H1 (cell line): ENCODE measurements around the gene NRN1L. TPM values are rescaled to one million over a fixed set of nuclear protein-coding genes. Genes with fewer than 3 reads are reported as not detected.

Source experiments
- CTCF ChIA-PET: fragments of 300-600 bp; sonication (Branson Sonifier 250); formaldehyde crosslinking; loops from one replicate; lab custom pipeline; 2021; ENCODE audit not compliant: partially characterized antibody; lab: Charles Lee
- POLR2A ChIA-PET: fragments of 300-600 bp; sonication (Branson Sonifier 250); formaldehyde crosslinking; loops from one replicate; lab custom pipeline; 2021; ENCODE audit warnings: inconsistent platforms; ENCODE audit not compliant: partially characterized antibody; lab: Charles Lee
- DNase-seq, 2 experiments: peaks; one replicate each; pipeline versions ENCODE4 v3.0.0 to v3.0.0-alpha.2; 2010 to 2022; ENCODE audit warnings: low spot score in 2 of 2, low read depth in 1 of 2, mixed read lengths in 1 of 2
- FAIRE-seq: peaks from 2 replicates; lab custom pipeline; 2011; peaks lifted over from hg19 to GRCh38; lab: Jason Lieb, UNC
- H2AFZ ChIP-seq: 2 replicates; pipeline ENCODE4 v1.8.1; 2012; ENCODE audit warnings: low read length, inconsistent platforms
- H2AK5ac ChIP-seq: 2 replicates; pipeline ENCODE4 v1.6.1; 2013; ENCODE audit warnings: low read depth, low read length
- H2BK120ac ChIP-seq: replicated peaks from 2 replicates; pipeline ENCODE3; 2013; ENCODE audit warnings: low read depth, low read length, inconsistent platforms
- H2BK12ac ChIP-seq: 2 replicates; pipeline ENCODE4 v1.6.1; 2013; ENCODE audit warnings: low read depth, low read length
- H2BK15ac ChIP-seq: 2 replicates; pipeline ENCODE4 v1.6.1; 2013; ENCODE audit warnings: low read length
- H2BK20ac ChIP-seq: 2 replicates; pipeline ENCODE4 v1.6.1; 2013; ENCODE audit warnings: low read length
- H2BK5ac ChIP-seq: 2 replicates; pipeline ENCODE4 v1.6.1; 2013; ENCODE audit warnings: low read depth, low read length
- H3K14ac ChIP-seq: 2 replicates; pipeline ENCODE4 v1.6.1; 2013; ENCODE audit warnings: inconsistent platforms; ENCODE audit not compliant: insufficient read length
- H3K18ac ChIP-seq: 2 replicates; pipeline ENCODE4 v1.6.1; 2013; ENCODE audit warnings: low read length; ENCODE audit errors: extremely low read depth
- H3K23ac ChIP-seq: 2 replicates; pipeline ENCODE4 v1.6.1; 2013; ENCODE audit warnings: inconsistent platforms; ENCODE audit not compliant: insufficient read length
- H3K23me2 ChIP-seq: 2 replicates; pipeline ENCODE4 v1.6.1; 2013; ENCODE audit warnings: low read depth, low read length
- H3K27ac ChIP-seq: 2 replicates; pipeline ENCODE4 v1.6.1; 2011; ENCODE audit warnings: low read depth, low read length, inconsistent platforms
- H3K27me3 ChIP-seq, 4 experiments: replicated peaks in 1 of 4; 1 replicate in 1 of 4; 2 replicates in 3 of 4; pipeline versions ENCODE4 v1.6.1 to v1.8.1; 2011 to 2013; ENCODE audit warnings: low read length in 3 of 4, mild to moderate bottlenecking in 3 of 4, inconsistent platforms in 2 of 4, mixed read lengths in 2 of 4, moderate library complexity in 1 of 4; ENCODE audit not compliant: control insufficient read depth in 3 of 4, insufficient read depth in 3 of 4; ENCODE audit errors: extremely low read depth in 1 of 4
- H3K36me3 ChIP-seq, 4 experiments: 2 replicates each; pipeline versions ENCODE4 v1.6.1 to v1.8.1; 2011 to 2013; ENCODE audit warnings: mild to moderate bottlenecking in 4 of 4, low read length in 3 of 4, moderate library complexity in 2 of 4, control low read depth in 1 of 4, inconsistent platforms in 1 of 4; ENCODE audit not compliant: insufficient read depth in 4 of 4, control insufficient read depth in 2 of 4
- H3K4ac ChIP-seq: replicated peaks from 2 replicates; pipeline ENCODE3; 2013; ENCODE audit warnings: low read length, low read depth, mixed read lengths, inconsistent platforms; ENCODE audit not compliant: insufficient read length
- H3K4me1 ChIP-seq, 4 experiments: replicated peaks in 1 of 4; 1 replicate in 1 of 4; 2 replicates in 3 of 4; pipeline versions ENCODE4 v1.6.1 to v1.8.1; 2011 to 2013; ENCODE audit warnings: low read length in 3 of 4, inconsistent platforms in 2 of 4, mixed read lengths in 1 of 4; ENCODE audit not compliant: insufficient read depth in 4 of 4, control insufficient read depth in 3 of 4
- H3K4me2 ChIP-seq, 2 experiments: 2 replicates each; pipeline versions ENCODE4 v1.6.1 to v1.8.1; 2011 to 2013; ENCODE audit warnings: low read depth in 2 of 2, low read length in 2 of 2, control low read depth in 1 of 2, inconsistent platforms in 1 of 2, mild to moderate bottlenecking in 1 of 2; ENCODE audit not compliant: insufficient read depth in 1 of 2
- H3K4me3 ChIP-seq, 4 experiments: fragments of 200-600, 300-600 bp in 1 of 4; sonication (generic), shearing (Covaris generic), sonication (Bioruptor Twin) in 1 of 4; 2 replicates each; pipeline versions ENCODE4 v1.5.1 to v1.8.1; 2011 to 2016; ENCODE audit warnings: low read length in 4 of 4, low read depth in 3 of 4, control low read depth in 2 of 4, inconsistent platforms in 2 of 4, mild to moderate bottlenecking in 2 of 4, mixed read lengths in 1 of 4, moderate library complexity in 1 of 4; ENCODE audit not compliant: insufficient read depth in 2 of 4; ENCODE audit errors: extremely low read depth in 1 of 4
- H3K56ac ChIP-seq: replicated peaks from 2 replicates; pipeline ENCODE3; 2013; ENCODE audit warnings: low read depth, mild to moderate bottlenecking, mixed read lengths, low read length, inconsistent platforms; ENCODE audit not compliant: insufficient read length
- H3K79me1 ChIP-seq: 2 replicates; pipeline ENCODE4 v1.6.1; 2013; ENCODE audit warnings: low read depth, low read length, control low read depth
- H3K79me2 ChIP-seq, 2 experiments: 2 replicates each; pipeline versions ENCODE4 v1.6.1 to v1.8.1; 2012 to 2013; ENCODE audit warnings: low read length in 2 of 2, mild to moderate bottlenecking in 2 of 2, inconsistent platforms in 1 of 2; ENCODE audit not compliant: insufficient read depth in 2 of 2, control insufficient read depth in 1 of 2
- H3K9ac ChIP-seq, 4 experiments: replicated peaks in 1 of 4; 1 replicate in 1 of 4; 2 replicates in 3 of 4; pipeline versions ENCODE4 v1.6.1 to v1.8.1; 2011 to 2013; ENCODE audit warnings: low read depth in 3 of 4, low read length in 3 of 4, control low read depth in 2 of 4, mild to moderate bottlenecking in 2 of 4, moderate library complexity in 2 of 4, inconsistent platforms in 1 of 4; ENCODE audit errors: extremely low read depth in 1 of 4
- H3K9me3 ChIP-seq, 2 experiments: 2 replicates each; pipeline versions ENCODE4 v1.6.1 to v1.8.1; 2012 to 2013; ENCODE audit warnings: mild to moderate bottlenecking in 2 of 2, moderate library complexity in 2 of 2, control low read depth in 1 of 2, inconsistent platforms in 1 of 2, low read depth in 1 of 2, low read length in 1 of 2, mixed read lengths in 1 of 2; ENCODE audit not compliant: insufficient read depth in 2 of 2
- H4K20me1 ChIP-seq, 2 experiments: replicated peaks in 1 of 2; 2 replicates each; pipeline versions ENCODE3 to v1.8.1; 2011 to 2013; ENCODE audit warnings: inconsistent platforms in 2 of 2, low read length in 2 of 2, mild to moderate bottlenecking in 1 of 2; ENCODE audit not compliant: insufficient read depth in 2 of 2, control insufficient read depth in 1 of 2
- H4K5ac ChIP-seq: 2 replicates; pipeline ENCODE4 v1.6.1; 2013; ENCODE audit warnings: low read length, low read depth, mixed read lengths, inconsistent platforms; ENCODE audit not compliant: insufficient read length
- H4K8ac ChIP-seq: 2 replicates; pipeline ENCODE4 v1.8.0; 2013; ENCODE audit warnings: mild to moderate bottlenecking, moderate library complexity, low read length, inconsistent platforms; ENCODE audit not compliant: insufficient read depth; ENCODE audit errors: extremely low read depth
- H4K91ac ChIP-seq: replicated peaks from 2 replicates; pipeline ENCODE3; 2013; ENCODE audit warnings: low read length, mixed read lengths, inconsistent platforms; ENCODE audit not compliant: insufficient read length
- CHD2 ChIP-seq: IDR thresholded peaks from 2 replicates; pipeline ENCODE4 v1.6.1; 2012; ENCODE audit warnings: low read length, improper control_type of control experiment
- GABPA ChIP-seq: IDR thresholded peaks from 2 replicates; pipeline ENCODE4 v1.6.1; 2011; ENCODE audit warnings: mild to moderate bottlenecking, low read length, moderate library complexity, borderline replicate concordance; ENCODE audit not compliant: insufficient read depth
- JUN ChIP-seq: IDR thresholded peaks from 2 replicates; pipeline ENCODE4 v1.6.1; 2011; ENCODE audit warnings: low read depth, mild to moderate bottlenecking, improper control_type of control experiment, low read length
- KDM4A ChIP-seq: IDR thresholded peaks from one replicate; pipeline ENCODE4 v1.7.1; 2012; ENCODE audit warnings: low read depth, mild to moderate bottlenecking, moderate library complexity, low read length, inconsistent platforms; ENCODE audit not compliant: severe bottlenecking
- MAFK ChIP-seq: IDR thresholded peaks from 2 replicates; pipeline ENCODE4 v1.6.1; 2012; ENCODE audit warnings: low read depth, mild to moderate bottlenecking, improper control_type of control experiment, low read length
- POLR2AphosphoS5 ChIP-seq: IDR thresholded peaks from 2 replicates; pipeline ENCODE4 v1.6.1; 2011; ENCODE audit warnings: low read depth, low read length
- RAD21 ChIP-seq, 2 experiments: IDR thresholded peaks in 1 of 2; conservative IDR thresholded peaks in 1 of 2; 2 replicates each; pipeline ENCODE4 v1.6.1; 2011; ENCODE audit warnings: low read depth in 2 of 2, low read length in 2 of 2, improper control_type of control experiment in 1 of 2, inconsistent platforms in 1 of 2, mild to moderate bottlenecking in 1 of 2, moderate library complexity in 1 of 2
- SIRT6 ChIP-seq: IDR thresholded peaks from one replicate; pipeline ENCODE4 v1.7.1; 2012; ENCODE audit warnings: low read length, inconsistent platforms
- SIX5 ChIP-seq: IDR thresholded peaks from 2 replicates; pipeline ENCODE4 v1.6.1; 2011; ENCODE audit warnings: mild to moderate bottlenecking, low read depth, low read length
- SP1 ChIP-seq: IDR thresholded peaks from 2 replicates; pipeline ENCODE4 v1.6.1; 2011; ENCODE audit warnings: low read depth, low read length
- SP2 ChIP-seq: IDR thresholded peaks from 2 replicates; pipeline ENCODE4 v1.6.1; 2012; ENCODE audit warnings: mild to moderate bottlenecking, low read length, inconsistent platforms
- TAF1 ChIP-seq: IDR thresholded peaks from 2 replicates; pipeline ENCODE4 v1.6.1; 2011; ENCODE audit warnings: mild to moderate bottlenecking, low read depth, low read length
- YY1 ChIP-seq: IDR thresholded peaks from 2 replicates; pipeline ENCODE4 v1.6.1; 2011; ENCODE audit warnings: low read depth, mild to moderate bottlenecking, low read length
- WGBS, 2 experiments: shearing (Covaris generic) in 1 of 2; methylation state at CpG; one replicate each; pipeline versions ENCODE4 v1.1.6 to v1.1.7; 2013 to 2015; ENCODE audit warnings: low lambda C conversion rate in 2 of 2, mixed read lengths in 2 of 2, inconsistent platforms in 1 of 2, low coverage in 1 of 2, missing lambda C conversion rate in 1 of 2; ENCODE audit not compliant: insufficient replicate concordance in 2 of 2, insufficient coverage in 1 of 2, insufficient read length in 1 of 2; ENCODE audit errors: extremely low coverage in 1 of 2, missing lambda C conversion rate in 1 of 2; 5-methylcytosine and 5-hydroxymethylcytosine counted together
- polyA plus RNA-seq, 7 experiments: library from polyadenylated mRNA; depleted of rRNA in 3 of 7; stranded (reverse) in 5 of 7; unstranded in 2 of 7; fragments of >200 nt in 5 of 7; fragments of 200-250 nt in 2 of 7; gene quantifications; 1 replicate in 5 of 7; 2 replicates in 1 of 7; 4 replicates in 1 of 7; pipeline versions ENCODE4 v1.2.1 to v1.2.3, GENCODE V29; 2011 to 2013; ENCODE audit warnings: missing spikeins in 2 of 7, mixed read lengths in 2 of 7
- total RNA-seq: library from RNA; stranded (reverse); fragmentation: NEBNext Ultra II Directional; extraction: Animal tissue kit (Norgen Biotek cat#: 25700); gene quantifications from 2 replicates; pipeline ENCODE4 v1.2.1, GENCODE V29; 2021

The NRN1L gene
- total and polyA plus RNA-seq, 2 of the 8 experiments (the other 6 are each of a cell fraction or from before 2014, with no cell fraction given), result 4.1 to 35.2 TPM

DNA sequence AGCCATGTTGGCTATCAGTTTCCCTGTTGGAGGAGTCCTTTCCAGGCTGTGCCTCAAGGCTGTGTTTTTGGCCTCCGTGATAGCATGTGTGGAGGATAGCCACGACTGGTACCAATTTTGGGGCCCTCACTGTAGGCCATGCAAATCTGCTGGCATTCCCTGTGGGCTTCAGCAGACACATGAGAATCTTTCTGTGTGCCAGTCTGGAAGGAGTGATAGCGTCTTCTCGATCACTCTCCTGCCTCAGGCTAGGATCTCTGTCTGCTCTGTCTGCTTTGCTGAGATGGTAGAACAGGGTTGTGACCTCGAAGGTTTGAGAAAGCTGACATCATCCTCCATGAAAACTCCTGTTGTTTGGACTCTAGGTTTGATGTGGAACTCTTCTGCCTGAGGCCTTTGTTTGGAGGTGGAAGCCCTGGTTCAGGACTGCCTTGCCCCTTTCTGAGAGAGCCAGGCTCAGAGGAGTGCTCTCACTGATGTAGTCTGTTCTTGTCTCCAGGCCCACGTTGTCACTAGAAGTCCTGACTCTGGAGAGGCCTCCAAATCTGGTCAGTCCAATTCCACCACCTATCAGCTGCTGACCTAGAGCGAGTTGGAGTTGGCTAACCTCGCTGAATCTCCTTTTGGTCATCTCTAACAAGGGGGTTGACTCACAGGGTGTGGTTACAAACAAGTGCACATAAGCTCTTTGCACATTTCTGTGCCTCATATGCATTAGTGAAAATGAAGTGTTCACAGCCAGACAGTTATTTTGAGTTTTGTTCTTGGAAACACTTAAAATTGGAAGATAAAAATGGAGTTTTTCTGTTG lies 23.9 kb upstream of the NRN1L start:
- Histone ChIP-seq H2BK20ac (no peak overlapping the region), H2AFZ (no peak overlapping the region), H3K23me2 (no peaks in the 10 kb centered on the region), H3K56ac (no peak overlapping the region), H2BK12ac (peak overlapping the region; percentile 23; the same call in 1 of the 2 replicates), H3K9ac (no peak overlapping the region), H2BK15ac (no peak overlapping the region), H3K4me1 (peaks cover 8 to 19% (median 12%) of the 10 kb centered on the region in 4 experiments), H2BK5ac (no peak overlapping the region), H3K23ac (no peak overlapping the region), H2BK120ac (no peak overlapping the region), H4K5ac (no peak overlapping the region), H3K27me3 (no peaks in the 10 kb centered on the region), H3K79me2 (peaks cover 23 to 80% of the 10 kb centered on the region in 2 experiments), H3K14ac (no peak overlapping the region), H3K9me3 (no peaks in the 10 kb centered on the region), H3K27ac (no peak overlapping the region), H4K20me1 (peaks cover 32 to 54% of the 10 kb centered on the region in 2 experiments), H4K8ac (no peak overlapping the region), H3K79me1 (peaks cover 49% of the 10 kb centered on the region), H3K18ac (no peak overlapping the region), H3K4ac (no peak overlapping the region), H2AK5ac (no peak overlapping the region), H3K4me2 (no peak overlapping the region), H3K4me3 (no peak overlapping the region), H3K36me3 (peaks cover 0 to 19% (median 6%) of the 10 kb centered on the region in 4 experiments; a peak in 5 of 8 replicates), H4K91ac (no peak overlapping the region)
- POLR2A ChIA-PET, result interaction anchor here (0.7 to 7.0 kb wide), 6 partner anchors 9 to 22 kb away, joined by 3 to 100 read pairs (median 6); partner anchors contain the start of genes CENPT, EDC4 and NUTF2
- no peak for FAIRE-seq
- WGBS, 2 experiments, result 90% methylated on average over 8 of the region's 8 CpGs; no CpG with 5 or more reads in 1 of the 2 experiments
- DNase-seq, result no peak
- CTCF ChIA-PET, result interaction anchor here (0.9 to 12.2 kb wide), 7 partner anchors 13 to 339 kb away, joined by 3 to 123 read pairs (median 7); partner anchors contain the start of genes CENPT and NUTF2
- TF ChIP-seq MAFK (no peak), KDM4A (no peak), RAD21 (IDR thresholded peaks at IDR 0.05 in 1 of 2, conservative IDR thresholded peaks at IDR 0.05 in 1 of 2; ENCODE audit: low read depth in 2 of 2, low read length in 2 of 2) (no peak), JUN (no peak), SP2 (no peak), SIX5 (no peak), SP1 (no peak), CHD2 (no peak), POLR2AphosphoS5 (no peak), TAF1 (no peak), SIRT6 (no peak), YY1 (no peak), GABPA (no peak)
